CD4-positive, alpha-beta T cell treated with Interferon gamma for 1 hour (primary cell): ENCODE data around the gene ITFG1.
"Not testable (repeated sequence)": the region's sequence is repeated elsewhere in the genome, so short reads cannot be mapped to it uniquely, and the experiment has no call there.

Experiments
- DNase-seq: peaks from one replicate; pipeline ENCODE4 v3.0.0-alpha.2; 2020

The ITFG1 gene

DNA sequence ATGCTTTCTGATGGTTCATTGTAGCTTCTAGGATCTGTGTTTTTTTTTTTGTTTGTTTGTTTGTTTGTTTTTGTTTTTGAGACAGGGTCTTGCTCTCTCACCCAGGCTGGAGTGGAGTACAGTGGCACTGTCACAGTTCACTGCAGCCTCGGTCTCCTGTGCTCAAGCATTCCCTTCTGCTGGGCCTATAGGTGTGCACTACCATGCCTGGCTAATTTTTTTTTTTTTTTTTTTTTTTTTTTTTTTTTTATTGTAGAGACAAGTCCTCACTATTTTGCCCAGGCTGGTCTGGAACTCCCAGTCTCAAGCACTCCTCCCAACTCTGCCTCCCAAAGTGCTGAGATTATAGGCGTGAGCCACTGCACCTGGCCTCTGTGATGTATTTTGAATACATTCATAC lies 12.1 kb upstream of the ITFG1 start:
- DNase-seq = not testable (repeated sequence)

DNA sequence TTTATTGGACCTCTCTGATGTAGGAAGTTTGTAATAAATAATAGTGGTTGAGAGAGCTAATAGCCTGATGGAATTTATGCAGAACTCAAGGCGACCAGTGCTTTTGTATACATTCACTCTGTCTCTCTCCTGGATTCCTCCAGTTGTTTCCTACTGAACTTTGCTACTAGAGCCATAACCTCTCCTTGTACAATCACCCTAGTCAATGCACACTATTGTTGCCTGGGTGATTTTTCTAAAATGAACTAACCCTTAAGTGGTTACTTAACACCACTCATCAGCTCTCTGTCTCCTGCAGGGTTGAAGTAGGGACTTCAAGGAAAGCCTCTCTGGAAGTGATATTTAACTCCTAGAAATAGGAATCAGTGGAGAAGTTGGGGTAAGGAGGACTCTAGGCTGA lies 9.9 kb upstream of the ITFG1 start:
- DNase-seq = no peak

DNA sequence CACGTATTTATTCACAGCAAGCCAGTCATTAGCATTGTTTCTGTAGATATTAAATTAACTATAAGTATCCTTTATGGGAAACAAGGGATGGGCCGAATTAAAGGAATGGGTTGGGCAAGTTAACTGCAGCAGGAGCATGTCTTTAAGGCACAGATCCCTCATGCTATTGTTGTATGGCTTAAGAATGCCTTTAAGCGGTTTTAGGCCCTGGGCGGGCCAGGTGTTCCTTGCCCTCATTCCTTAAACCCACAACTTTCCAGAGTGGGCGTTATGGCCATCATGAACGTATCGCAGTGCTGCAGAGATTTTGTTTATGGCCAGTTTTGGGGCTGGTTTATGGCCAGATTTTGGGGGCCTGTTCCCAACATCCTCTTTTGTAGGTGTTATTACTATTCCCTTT lies 9.3 kb upstream of the ITFG1 start:
- DNase-seq = no peak

DNA sequence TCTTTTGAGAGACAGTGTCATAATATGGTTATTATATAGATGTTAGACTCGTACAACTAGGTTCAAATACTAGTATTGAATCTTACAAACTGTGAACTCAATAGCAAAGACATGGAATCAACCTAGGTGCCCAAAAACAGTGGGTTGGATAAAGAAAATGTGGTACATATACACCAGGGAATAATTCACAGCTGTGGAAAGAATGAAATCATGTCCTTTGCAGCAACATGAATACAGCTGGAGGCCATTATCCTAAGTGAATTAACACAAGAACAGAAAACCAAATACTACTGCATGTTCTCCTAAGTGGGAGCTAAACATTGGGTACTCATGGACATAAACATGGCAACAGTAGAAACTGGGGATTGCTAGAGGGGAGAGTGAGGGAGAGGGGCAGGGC lies 8.4 kb upstream of the ITFG1 start:
- DNase-seq = no peak

DNA sequence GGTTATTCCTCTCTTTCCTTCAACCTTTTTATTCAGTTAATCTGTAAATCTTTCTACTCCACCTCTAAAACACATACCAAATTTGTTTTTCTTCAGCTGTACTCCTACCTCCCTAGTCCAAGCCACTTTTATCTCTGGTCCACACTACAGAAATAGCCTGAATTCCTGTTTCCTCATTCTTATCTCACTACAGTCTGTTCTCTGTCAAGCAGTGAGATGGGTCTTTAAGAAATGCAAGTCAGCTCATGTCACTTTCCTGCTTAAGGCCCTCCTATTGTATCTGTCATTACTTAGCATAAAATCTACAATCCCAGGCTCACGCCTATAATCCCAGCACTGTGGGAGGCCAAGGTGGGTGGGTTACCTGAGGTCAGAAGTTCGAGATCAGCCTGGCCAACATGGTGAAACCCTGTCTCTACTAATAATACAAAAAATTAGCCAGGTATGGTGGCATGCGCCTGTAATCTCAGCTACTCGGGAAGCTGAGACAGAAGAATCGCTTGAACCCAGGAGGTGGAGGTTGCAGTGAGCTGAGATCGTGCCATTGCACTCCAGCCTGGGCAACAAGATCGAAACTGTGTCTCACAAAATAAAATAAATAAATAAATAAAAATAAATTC lies 7.3 kb upstream of the ITFG1 start:
- DNase-seq = not testable (repeated sequence)

DNA sequence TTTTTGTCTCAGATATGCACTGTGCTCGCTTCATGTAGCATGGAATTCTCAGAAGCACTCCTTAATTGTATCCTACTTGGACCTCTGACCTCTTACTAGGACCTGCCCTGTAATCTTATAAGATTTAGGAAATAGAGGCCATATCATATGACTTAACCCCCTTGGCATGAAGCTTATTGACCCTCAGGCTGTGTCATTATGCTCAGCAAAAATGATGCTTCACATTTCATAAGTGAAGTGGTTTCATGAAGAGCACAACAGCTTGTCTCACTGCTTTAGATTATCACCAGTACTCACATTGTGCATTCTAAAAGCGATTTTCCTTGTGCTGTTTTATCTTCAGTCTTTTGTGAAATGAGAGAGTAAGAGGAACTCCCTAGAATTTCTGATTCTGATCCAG lies 6.6 kb upstream of the ITFG1 start:
- DNase-seq = no peak

DNA sequence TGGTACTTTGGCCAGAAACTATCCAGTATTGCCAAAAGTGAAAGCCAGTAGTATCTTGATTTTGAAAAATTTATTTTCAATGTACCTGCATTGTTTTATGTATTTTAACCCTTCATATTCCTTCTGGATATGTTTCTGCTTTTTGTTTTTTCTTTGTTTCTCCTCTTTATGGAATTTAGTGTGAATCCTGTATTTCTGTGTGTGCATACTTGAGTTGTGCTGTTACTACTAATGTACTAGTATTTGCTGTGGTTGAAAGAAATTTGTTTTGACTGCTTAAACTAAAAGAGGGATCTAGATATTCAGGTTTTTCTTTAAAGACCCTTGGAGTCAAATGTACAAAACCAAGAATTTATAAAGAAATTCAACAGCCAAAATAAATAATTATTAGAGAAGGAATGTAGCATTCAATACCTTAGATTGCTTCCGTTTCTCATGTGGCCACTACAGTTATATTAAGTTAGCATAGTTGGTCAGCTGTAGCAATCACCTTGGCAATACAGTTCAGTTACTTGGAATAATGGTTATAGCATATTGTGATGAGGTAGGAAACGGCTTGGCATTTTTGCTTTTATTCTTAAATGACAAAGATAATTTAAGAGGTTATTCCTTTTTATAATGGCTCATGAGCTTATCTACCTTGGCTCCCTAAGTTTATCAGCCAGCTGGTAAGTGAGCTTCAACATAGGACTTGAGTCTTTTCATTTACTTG lies 5.2 kb upstream of the ITFG1 start:
- no peak for DNase-seq

DNA sequence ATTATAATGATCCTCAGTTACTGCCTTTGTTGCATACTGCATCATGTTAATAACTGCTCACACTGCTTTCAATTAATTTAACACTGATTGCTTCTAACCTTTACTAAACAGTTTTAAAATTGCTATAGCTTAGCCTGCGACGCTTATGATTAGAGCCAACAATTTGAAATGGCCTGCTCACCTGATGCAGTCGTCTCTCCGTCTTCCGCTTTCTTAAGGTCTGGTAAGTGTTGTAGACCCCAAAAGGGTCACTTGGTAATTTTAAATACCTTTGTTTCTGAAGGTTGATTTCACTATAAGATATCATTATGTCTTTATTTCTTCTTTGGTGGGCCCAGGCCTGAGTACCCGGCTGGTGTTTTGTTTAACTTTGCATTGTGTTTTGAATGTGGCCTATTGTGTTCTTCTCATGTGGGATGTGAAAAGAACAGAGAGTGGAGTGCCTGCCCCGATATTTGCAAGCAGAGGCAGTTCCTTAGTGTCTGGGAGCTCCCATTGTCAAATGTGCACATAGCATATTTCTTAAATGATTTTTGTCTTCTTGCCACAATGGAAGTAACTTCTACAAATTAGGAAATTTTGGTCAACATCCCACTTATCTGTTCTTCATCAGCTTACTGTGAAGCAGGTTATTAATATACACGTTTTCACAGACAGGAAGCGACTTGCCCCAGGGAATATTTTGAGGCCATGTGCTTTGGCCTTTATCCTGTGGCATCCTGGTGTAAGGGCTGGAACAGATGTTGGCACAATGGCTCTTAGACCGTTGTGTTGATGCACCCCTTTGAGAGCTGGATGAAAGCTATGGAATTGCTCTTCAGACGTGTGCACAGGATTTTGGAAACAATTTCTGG lies 3.1 kb upstream of the ITFG1 start:
- DNase-seq = no peak

DNA sequence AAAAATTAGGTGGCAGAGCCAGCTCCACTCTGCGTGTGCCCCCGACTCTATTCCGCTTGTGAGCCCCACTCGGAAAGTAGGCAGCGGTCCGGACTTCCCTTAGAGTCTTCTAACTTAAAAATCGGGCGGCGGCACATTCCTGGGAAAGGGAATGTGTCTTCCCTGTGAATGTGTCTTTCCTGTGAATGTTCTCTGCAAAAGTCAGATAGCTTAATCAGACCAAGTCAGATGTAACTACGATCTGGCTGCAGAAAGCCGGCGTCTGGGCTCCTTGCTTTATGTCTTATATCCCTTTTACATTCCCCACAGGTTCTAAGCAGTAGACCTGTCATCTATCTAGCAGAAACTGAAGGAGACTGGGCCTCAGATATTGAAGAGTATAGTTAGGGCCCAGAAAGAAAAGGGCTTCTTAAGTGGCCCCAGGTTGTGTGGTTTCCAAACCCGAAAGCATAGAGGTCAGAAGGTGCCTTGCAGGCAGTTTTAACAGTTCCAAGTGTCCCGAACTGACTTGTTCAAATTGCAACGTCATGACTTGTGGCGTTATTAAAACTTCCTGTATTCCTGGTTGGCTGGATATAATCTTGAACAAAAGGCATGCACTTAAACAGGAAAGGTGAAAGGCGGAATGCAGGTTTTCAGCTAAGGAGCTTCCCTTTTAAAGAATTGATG lies 869 bp upstream of the ITFG1 start:
- peak; percentile 2 for DNase-seq

DNA sequence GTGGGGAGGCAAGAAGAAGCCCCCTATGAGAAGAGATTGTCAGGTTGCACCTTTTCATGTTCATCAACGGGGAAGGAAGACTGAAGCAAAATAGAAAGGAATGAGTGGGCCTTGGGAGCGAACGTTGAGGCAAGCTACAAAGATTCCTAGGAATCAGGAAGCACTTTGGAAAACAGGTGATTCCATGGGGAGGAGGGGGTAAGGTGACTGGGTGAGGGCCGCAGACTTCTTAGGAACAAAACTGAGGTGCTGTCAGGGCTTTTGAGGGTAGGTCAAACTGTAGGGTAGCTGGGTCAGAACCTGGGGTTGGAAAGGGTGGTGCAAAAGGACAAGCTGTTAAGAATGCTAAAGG lies 528 bp downstream of the ITFG1 start:
- DNase-seq = no peak

DNA sequence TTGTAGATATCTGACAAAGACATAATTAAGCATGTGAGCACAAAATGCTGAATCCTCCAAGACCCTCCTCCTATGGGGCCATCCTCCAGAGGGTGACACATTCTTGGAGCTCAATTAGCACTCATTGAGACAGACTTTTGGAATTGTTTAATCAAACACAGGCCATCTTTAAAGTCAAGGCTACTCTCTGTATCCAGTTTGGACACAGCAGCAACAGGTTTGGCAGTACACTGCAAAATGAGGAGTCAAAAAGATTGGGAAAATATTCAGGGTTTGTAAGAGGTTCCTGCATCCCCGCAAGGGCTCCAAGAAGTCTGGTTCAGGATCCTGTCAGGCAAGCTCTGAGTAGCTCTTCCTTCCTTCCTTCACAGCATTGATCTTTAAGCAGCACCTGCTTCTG lies 1.3 kb downstream of the ITFG1 start:
- no peak for DNase-seq

DNA sequence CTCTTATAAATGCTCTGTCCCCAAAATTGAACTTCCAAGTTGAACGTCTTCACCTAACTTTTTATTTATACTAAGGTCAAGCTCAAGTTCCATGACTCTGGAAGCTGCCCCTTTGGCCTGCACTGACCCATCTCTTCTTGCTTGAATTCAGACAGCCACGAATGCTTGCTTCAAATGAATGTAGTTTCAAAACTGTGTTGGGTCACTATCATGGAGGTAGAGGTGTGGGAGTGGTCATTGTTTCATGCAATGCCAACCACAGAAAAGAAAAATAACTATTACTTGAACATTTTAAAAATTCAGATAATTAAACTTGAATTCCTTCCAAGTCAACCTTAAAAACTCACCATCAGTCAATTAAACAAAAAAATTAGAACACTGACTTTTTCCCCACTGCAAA lies 2.5 kb downstream of the ITFG1 start:
- DNase-seq = no peak

DNA sequence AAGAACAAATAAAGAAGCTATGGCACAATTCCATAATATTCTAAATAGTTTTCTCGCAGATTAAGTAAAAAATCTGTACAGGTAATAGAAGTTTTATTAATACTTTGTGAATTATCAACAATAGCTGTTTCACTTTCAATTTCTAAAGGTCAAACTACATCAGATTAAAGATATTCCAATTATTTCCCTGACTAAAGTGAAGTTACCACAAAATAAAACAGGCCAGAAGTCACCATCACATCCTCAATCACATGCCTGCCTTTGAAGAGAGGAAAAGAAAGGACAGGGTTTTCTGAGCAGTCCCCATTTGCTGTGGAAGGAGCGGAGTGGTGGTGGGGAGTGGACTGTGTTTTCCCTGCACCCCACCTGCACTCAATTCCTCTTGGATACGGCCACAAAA lies 11.1 kb downstream of the ITFG1 start:
- DNase-seq = no peak

DNA sequence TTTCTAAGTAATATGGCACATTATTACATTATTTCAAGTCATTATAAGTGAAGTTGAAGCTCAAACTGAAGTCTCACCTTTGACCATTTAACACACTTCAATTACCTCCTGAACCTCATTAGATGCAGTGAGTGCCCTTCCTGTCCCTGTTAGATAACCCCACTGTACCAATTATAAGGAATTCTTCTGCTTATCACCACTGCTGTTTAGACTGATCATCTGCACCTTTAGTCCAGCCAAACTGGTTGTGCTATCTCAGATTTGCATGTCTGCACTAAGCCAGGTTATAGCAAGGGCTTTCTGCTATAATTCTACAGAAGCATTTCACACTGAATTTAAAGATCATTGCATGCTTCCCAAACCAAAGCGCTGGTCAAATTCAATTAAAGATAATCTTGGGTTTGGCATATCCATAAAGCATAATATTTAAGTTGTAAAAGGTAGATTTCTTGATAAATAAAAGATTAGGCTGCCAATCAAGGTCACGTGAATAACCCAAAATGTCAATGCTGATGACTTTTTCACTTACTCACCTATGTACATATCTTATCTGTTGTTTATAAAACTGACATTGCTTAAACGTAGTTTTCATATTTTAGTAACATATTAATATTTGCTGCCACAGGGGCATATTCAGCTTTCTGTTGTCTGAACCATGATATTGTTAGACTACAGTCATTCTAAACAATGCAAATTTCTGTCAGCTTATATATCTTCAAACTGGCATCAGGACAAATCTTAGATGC lies 11.9 kb downstream of the ITFG1 start:
- DNase-seq = no peak

DNA sequence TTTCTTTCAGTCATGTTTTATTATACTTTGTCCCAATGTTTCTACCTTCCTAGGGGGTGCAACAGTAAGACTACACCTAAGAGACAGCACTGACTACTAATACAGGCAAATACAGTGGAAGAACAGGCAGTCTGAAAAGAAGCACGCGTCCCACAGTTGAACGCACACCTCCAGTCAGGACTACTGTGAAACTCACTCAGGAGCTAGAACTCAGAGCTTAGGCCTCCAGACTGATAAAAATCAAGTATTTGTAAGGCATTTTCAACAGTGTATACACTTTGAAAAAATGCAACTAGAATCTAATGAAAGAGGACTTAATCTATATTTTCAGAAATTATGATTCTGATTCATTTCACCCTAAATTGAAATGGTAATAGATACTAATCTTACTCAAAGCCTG lies 14.4 kb downstream of the ITFG1 start:
- no peak for DNase-seq

DNA sequence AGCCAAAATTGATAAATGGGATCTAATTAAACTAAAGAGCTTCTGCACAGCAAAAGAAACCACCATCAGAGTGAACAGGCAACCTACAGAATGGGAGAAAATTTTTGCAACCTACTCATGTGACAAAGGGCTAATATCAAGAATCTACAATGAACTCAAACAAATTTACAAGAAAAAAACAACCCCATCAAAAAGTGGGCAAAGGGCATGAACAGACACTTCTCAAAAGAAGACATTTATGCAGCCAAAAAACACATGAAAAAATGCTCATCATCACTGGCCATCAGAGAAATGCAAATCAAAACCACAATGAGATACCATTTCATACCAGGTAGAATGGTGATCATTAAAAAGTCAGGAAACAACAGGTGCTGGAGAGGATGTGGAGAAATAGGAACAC lies 18.0 kb downstream of the ITFG1 start:
- DNase-seq = not testable (repeated sequence)

DNA sequence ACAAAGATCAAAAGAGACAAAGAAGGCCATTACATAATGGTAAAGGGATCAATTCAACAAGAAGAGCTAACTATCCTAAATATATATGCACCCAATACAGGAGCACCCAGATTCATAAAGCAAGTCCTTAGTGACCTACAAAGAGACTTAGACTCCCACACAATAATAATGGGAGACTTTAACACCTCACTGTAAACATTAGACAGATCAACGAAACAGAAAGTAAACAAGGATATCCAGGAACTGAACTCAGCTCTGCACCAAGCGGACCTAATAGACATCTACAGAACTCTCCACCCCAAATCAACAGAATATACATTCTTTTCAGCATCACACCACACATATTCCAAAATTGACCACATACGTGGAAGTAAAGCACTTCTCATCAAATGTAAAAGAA lies 20.8 kb downstream of the ITFG1 start:
- not testable (repeated sequence) for DNase-seq

DNA sequence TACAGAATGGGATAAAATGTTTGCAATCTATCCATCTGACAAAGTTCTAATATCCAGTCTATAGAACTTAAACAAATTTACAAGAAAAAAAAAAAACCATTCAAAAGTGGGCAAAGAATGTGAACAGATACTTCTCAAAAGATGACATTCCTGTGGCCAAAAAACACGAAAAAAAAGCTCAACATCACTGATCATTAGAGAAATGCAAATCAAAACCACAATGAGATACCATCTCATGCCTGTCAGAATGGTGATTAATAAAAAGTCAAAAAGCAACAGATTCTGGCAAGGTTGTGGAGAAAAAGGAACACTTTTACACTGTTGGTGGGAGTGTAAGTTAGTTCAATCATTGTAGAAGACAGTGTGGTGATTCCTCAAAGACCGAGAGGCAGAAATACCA lies 26.6 kb downstream of the ITFG1 start:
- not testable (repeated sequence) for DNase-seq

DNA sequence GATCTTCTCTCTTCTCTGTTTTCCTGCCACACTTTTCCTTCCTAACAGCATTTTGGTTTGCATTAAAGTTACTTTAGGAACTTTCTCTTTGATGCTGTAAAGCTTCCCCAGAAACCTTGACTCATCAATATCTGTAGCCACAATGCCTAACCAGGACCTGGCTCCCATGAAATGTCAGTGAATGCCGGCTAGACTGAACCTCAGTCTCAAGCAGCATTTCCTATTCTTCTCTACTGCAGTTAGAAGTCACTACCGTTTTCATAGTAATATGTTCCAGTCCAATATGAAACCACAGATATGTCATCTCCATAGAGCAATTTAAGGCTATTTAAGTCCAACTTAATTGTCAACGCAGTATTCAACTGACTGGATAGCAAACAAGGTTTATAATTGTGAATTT lies 28.9 kb downstream of the ITFG1 start:
- no peak for DNase-seq

DNA sequence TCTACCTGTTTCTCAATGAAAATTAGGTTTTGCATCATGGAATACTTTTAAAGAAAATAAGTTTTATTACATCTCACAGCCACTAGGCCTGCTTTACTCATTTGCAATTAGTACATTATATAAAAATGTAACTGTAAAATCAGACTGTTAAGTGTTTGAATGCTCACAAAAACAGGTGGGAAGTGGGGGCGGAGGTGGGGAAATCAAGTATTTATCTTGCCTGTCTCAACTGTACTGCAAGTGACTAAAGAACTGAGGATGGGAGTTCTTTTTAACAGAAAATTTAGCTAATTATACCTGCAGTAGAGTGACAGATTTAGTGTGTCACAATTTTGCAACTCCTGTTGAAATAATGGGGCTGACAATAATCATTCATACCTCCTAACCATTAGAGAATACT lies 34.1 kb downstream of the ITFG1 start:
- DNase-seq = no peak

DNA sequence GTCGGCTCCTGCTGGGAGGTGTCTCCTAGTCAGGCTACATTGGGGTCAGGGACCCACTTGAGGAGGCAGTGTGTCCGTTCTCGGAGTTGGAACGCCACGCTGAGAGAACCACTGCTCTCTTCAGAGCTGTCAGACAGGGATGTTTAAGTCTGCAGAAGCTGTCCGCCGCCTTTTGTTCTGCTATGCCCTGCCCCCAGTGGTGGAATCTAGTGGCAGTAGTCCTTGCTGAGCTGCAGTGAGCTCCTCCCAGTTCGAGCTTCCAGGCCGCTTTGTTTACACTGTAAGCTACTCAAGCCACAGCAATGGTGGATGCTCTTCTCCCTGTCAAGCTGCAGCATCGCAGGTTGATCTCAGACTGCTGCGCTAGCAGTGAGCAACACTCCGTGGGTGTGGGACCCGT lies 36.0 kb downstream of the ITFG1 start:
- no peak for DNase-seq

DNA sequence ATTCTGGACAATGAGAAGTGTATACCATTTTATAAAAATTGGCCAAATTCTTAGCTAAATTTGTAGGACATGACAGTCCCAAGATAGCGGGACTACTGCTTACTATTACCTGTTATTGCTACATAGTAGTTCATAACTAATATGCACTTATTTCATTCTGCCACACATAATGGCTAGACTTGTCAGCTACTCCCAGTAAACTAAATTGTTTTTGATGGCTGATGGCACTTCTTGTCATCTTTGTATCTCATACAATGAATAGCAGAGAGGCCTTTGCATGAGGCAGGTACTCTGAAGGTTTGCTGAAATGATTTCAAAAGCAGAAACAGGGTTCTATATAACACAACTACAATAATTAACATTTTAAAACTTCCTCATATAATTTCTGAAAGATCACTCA lies 44.0 kb downstream of the ITFG1 start:
- no peak for DNase-seq

DNA sequence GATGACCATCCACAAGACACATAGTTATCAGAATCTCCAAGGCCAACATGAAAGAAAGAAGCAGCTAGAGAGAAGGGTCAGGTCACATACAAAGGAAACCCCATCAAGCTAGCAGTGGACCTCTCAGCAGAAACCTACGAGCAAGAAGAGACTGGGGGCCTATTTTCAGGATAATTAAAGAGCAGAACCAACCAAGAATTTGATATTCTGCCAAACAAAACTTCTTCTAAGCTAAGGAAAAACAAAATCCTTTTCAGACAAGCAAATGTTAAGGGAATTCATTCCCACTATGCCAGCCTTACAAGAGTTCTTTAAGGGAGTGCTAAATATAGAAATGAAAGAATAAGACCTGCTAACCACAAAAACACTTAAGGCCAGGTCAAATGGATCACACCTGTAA lies 47.8 kb downstream of the ITFG1 start:
- no peak for DNase-seq
